Lower lobe of right lung (tissue), 2 donors: ENCODE data around the gene ATP11C. TPM values are rescaled to one million over a fixed set of nuclear protein-coding genes. Genes with fewer than 3 reads are reported as not detected.
"Not testable (repeated sequence)": the region's sequence is repeated elsewhere in the genome, so short reads cannot be mapped to it uniquely, and the experiment has no call there.

Source experiments
- ATAC-seq, 2 donors: fragments of 200-7000 bp; cut with Tn5 transposase; one replicate each; pipeline ENCODE4 v1.9.1; 2020 to 2022; ENCODE audit warnings: mild to moderate bottlenecking in 2 of 2, moderate library complexity in 2 of 2
- DNase-seq: peaks from one replicate; pipeline ENCODE4 v3.0.0-alpha.2; 2020
- H3K27ac ChIP-seq: fragments of 200-600 bp; one replicate; pipeline ENCODE4 v1.8.0; 2022
- H3K27me3 ChIP-seq: fragments of 200-600 bp; one replicate; pipeline ENCODE4 v1.8.0; 2022; ENCODE audit warnings: low read depth
- H3K36me3 ChIP-seq: fragments of 200-600 bp; one replicate; pipeline ENCODE4 v1.8.0; 2022; ENCODE audit warnings: mild to moderate bottlenecking
- H3K4me1 ChIP-seq: fragments of 200-600 bp; one replicate; pipeline ENCODE4 v1.8.0; 2022
- H3K4me3 ChIP-seq: fragments of 200-600 bp; one replicate; pipeline ENCODE4 v1.8.0; 2022; ENCODE audit warnings: mild to moderate bottlenecking
- H3K9me3 ChIP-seq: fragments of 200-600 bp; one replicate; pipeline ENCODE4 v1.8.0; 2022
- CTCF ChIP-seq: fragments of 200-600 bp; IDR thresholded peaks from one replicate; pipeline ENCODE4 v1.8.0; 2022; ENCODE audit warnings: antibody characterized with exemption, mild to moderate bottlenecking
- intact Hi-C: fragments of 100-400 bp; cut with DNase I; formaldehyde crosslinking; loops from one replicate; pipeline ENCODE4 v1.11.0; 2022
- microRNA-seq: library from miRNA; unstranded; fragments of <30 nt; microRNA quantifications from one replicate; pipeline ENCODE4 v1.2.0, GENCODE V29; 2020; ENCODE audit warnings: borderline number of aligned reads
- total RNA-seq: library from RNA; stranded (reverse); fragmentation: NEBNext Ultra II Directional; extraction: Animal tissue kit (Norgen Biotek cat#: 25700); gene quantifications from one replicate; pipeline ENCODE4 v1.2.1, GENCODE V29; 2021
- donor health status: DM: no; HTN: yes; CAD: no; lungs with severe emphysema.

ATP11C gene
- total RNA-seq, 1 donor from 2014 or later = 14.2 TPM

- Histone ChIP-seq H3K36me3 (no peaks in the 10 kb centered on the region), H3K27me3 (no peaks in the 10 kb centered on the region), H3K4me1 (no peaks in the 10 kb centered on the region), H3K4me3 (peak overlapping the region; percentile 44), H3K9me3 (no peaks in the 10 kb centered on the region), H3K27ac (no peak overlapping the region)
- intact Hi-C loops = no loop called here
- DNase-seq = no peak
- ATAC-seq = peak in 1 of 2 donors; percentile 39
- no peak for TF ChIP-seq CTCF
Observed at GRCh38 chrX:139692506-139692849, 240.4 kb downstream of the ATP11C start.

DNA sequence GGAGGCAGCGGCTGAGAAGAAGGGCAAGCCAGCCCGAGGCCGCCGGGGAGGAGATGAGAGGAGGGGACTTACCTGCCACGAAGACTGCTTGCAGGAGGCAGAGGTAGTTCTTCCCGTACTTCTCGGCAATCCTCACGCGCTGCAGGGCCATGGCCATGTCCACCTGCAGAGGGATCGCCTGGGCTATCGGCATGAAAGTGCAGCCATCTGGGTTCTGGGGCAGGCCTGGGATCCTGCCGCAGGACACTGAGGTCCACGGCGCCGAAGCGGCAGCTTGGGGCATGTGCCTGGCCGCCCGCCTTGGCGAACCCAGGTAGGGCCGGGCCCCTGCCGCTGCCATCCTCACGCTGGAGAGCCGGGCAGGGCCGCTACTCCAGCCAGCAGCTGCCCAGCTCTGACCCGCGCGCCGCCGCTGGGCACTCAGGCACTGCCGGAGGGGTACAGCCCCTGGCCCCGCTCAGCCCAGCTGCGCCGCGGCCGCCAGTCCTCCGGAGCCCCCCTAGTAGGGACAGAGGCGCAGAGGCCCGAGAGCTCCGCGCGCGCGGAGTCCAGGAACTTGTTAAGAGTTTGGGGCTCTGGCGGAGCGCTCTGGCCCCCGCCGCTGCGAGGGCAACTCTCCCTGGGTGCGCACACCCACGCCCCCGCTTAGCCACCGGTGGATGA, 240.9 kb downstream of the ATP11C start:
- no peak overlapping the region for H3K27ac ChIP-seq
- H3K27me3 ChIP-seq = no peaks in the 10 kb centered on the region
- peak overlapping the region; percentile 44 for H3K4me3 ChIP-seq
- intact Hi-C loops = no loop called here
- no peaks in the 10 kb centered on the region for H3K4me1 ChIP-seq
- no peaks in the 10 kb centered on the region for H3K36me3 ChIP-seq
- no peak for DNase-seq
- ATAC-seq = peak; percentile 45 to 47
- no peaks in the 10 kb centered on the region for H3K9me3 ChIP-seq
- no peak for TF ChIP-seq CTCF

GRCh38 chrX:139691493-139691842, 241.4 kb downstream of the ATP11C start:
- no peak for DNase-seq
- H3K4me3 ChIP-seq = peak overlapping the region; percentile 44
- ATAC-seq = no peak

GRCh38 chrX:139685175-139685574, 247.7 kb downstream of the ATP11C start:
- H3K9me3 ChIP-seq, DNase-seq, intact Hi-C loops, H3K4me1 ChIP-seq, ATAC-seq, H3K36me3 ChIP-seq, H3K27ac ChIP-seq, H3K4me3 ChIP-seq, H3K27me3 ChIP-seq: not testable (repeated sequence)

More at GRCh38 chrX:139691493-139691842, 241.4 kb downstream of the ATP11C start:
- no peaks in the 10 kb centered on the region for H3K36me3 ChIP-seq
- H3K27ac ChIP-seq = no peak overlapping the region
- no peak for TF ChIP-seq CTCF
- H3K4me1 ChIP-seq = no peaks in the 10 kb centered on the region
- H3K27me3 ChIP-seq = no peaks in the 10 kb centered on the region
- intact Hi-C loops = no loop called here
- no peaks in the 10 kb centered on the region for H3K9me3 ChIP-seq

- Histone ChIP-seq H3K9me3 (no peaks in the 10 kb centered on the region), H3K4me3 (no peak overlapping the region), H3K36me3 (no peaks in the 10 kb centered on the region), H3K27ac (no peak overlapping the region), H3K4me1 (no peaks in the 10 kb centered on the region), H3K27me3 (no peaks in the 10 kb centered on the region)
- intact Hi-C loops = no loop called here
- no peak for TF ChIP-seq CTCF
- no peak for DNase-seq
- no peak for ATAC-seq
Observed at GRCh38 chrX:139680356-139680755, 252.5 kb downstream of the ATP11C start.

Small RNAs within 50 kb of the gene (microRNA-seq; reads per million reads assigned to microRNA genes)
- gene MIR505 = 68.9 reads per million, percentile 44 among the genes with 10 or more reads in this experiment

Other genes starting within 250 kb of the ATP11C start
- not detected for gene MCF2, start 224.9 kb downstream of the ATP11C start, total RNA-seq
- gene CXorf66, start 32.5 kb upstream of the ATP11C start, total RNA-seq = not detected